Measurements from ENCODE around the gene CD109. TPM values are rescaled to one million over a fixed set of nuclear protein-coding genes. Genes with fewer than 3 reads are reported as not detected.
A peak's percentile ranks its signal among the peaks of the same experiment; 100 is the strongest.

The CD109 gene
- total RNA-seq, 4 donors from 2014 or later, result 1.4 to 3.2 (median 2.2) TPM

DNA sequence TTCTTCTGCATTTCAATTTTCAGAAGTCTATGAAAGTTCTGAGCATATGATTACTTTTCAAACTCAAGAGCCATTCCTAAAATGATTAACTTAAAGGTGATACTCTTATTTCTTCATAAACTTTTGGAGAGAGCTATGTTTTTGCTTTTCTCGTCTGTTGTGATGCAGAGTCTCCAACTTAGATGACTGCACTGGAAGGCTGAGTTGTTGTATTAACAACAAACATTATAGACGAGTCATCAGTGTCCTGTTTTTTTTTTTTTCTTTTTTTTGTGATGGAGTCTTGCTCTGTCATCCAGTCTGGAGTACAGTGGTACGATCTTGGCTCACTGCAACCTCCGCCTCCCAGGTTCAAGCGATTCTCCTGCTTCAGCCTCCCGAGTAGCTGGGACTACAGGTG is 101.9 kb downstream of the CD109 start:
- H3K36me3 ChIP-seq, result no peaks in the 10 kb centered on the region

GRCh38 chr6:73798592-73798991 is 102.6 kb downstream of the CD109 start:
- peak in 1 of 3 donors; percentile 49 for DNase-seq

More for the DNA sequence above, 101.9 kb downstream of the CD109 start:
- H3K27ac ChIP-seq, result no peak overlapping the region
- no peak overlapping the region for H3K4me3 ChIP-seq
- H3K27me3 ChIP-seq, result no peaks in the 10 kb centered on the region
- TF ChIP-seq, protein P1, sequence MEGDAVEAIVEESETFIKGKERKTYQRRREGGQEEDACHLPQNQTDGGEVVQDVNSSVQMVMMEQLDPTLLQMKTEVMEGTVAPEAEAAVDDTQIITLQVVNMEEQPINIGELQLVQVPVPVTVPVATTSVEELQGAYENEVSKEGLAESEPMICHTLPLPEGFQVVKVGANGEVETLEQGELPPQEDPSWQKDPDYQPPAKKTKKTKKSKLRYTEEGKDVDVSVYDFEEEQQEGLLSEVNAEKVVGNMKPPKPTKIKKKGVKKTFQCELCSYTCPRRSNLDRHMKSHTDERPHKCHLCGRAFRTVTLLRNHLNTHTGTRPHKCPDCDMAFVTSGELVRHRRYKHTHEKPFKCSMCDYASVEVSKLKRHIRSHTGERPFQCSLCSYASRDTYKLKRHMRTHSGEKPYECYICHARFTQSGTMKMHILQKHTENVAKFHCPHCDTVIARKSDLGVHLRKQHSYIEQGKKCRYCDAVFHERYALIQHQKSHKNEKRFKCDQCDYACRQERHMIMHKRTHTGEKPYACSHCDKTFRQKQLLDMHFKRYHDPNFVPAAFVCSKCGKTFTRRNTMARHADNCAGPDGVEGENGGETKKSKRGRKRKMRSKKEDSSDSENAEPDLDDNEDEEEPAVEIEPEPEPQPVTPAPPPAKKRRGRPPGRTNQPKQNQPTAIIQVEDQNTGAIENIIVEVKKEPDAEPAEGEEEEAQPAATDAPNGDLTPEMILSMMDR (IDR thresholded peaks at IDR 0.05), result no peak
- no peak for TF ChIP-seq POLR2A (IDR thresholded peaks at IDR 0.05)
- DNase-seq, result no peak
- H3K9me3 ChIP-seq, result no peaks in the 10 kb centered on the region
- no peaks in the 10 kb centered on the region for H3K4me1 ChIP-seq

DNA sequence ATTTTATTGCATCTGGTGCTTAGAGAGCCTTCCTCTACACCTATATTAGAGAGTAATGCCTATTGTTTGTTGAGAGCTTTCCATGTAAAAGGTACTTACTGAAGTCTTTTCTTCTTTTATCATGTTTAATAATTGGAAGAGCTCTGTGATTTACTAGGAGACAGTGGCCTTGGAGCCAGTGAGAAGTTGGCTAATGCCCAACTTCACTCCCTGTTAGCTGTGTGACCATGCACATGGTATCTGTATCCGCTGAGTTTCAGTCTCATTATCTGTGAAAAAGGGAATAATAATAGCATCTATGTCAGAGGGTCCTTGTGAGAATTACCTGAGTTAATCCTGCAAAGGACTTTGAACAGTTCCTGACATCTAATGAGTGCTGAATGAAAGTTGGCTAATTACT is 105.0 kb downstream of the CD109 start:
- Histone ChIP-seq H3K4me1 (no peaks in the 10 kb centered on the region), H3K4me3 (no peak overlapping the region), H3K9me3 (no peaks in the 10 kb centered on the region), H3K27me3 (no peaks in the 10 kb centered on the region), H3K27ac (no peak overlapping the region), H3K36me3 (no peaks in the 10 kb centered on the region)
- TF ChIP-seq, protein P1 (IDR thresholded peaks at IDR 0.05), result no peak
- TF ChIP-seq POLR2A (IDR thresholded peaks at IDR 0.05), result no peak
- no peak for DNase-seq

More at GRCh38 chr6:73798592-73798991, 102.6 kb downstream of the CD109 start:
- Histone ChIP-seq H3K27ac (peak overlapping the region in 1 of 4 donors; percentile 58), H3K4me3 (no peak overlapping the region), H3K4me1 (no peaks in the 10 kb centered on the region), H3K27me3 (no peaks in the 10 kb centered on the region), H3K36me3 (no peaks in the 10 kb centered on the region), H3K9me3 (no peaks in the 10 kb centered on the region)
- no peak for TF ChIP-seq POLR2A (IDR thresholded peaks at IDR 0.05)
- TF ChIP-seq, protein P1 (IDR thresholded peaks at IDR 0.05), result peak in 4 of 6 experiments; percentile 9 to 35 (median 24)

DNA sequence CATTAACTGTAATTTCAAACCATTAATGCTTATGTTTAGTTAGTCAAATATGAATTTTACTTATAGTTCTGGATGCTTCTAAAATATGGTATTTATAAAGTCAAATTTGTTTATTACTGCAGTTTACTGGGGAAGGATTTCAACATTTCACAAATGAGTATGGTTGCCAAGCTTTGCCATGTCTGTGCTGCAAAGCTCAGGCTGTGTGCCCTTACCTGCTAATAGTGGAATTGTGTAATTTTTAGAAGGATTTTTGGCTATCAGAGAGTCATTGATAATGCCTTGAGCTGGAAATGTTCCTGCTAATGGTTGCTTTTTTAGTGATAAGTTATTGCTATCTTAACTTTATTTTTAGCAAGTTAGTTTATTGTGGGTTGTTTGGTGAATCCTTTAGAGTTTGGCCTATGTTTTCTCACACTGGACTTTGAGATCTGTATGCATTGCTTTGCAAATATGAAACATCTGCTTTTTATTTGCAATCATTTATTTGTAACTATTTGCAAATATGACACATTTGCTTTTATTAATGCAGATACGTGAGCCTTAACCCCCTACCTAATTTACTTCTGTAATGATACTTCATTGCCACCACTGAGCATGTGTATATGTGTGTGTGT is 105.8 kb downstream of the CD109 start:
- H3K27ac ChIP-seq, result no peak overlapping the region

DNA sequence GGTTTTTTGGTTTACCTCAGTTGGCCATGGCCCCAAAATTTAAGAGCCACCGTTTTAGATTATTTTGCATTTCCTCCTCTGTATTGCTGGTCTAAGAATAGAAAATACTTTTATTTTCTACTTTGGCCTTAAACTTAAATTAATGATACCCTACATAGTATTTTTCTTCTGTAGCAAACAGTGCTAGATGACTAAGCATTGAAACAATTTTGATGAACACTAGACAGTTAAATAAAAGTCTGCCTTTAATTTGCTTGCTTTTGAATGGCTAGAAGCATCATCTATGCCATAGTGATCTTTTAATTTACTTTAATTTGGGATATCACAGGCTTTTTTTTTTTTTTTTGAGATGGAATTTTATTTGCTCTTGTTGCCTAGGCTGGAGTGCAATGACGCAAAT is 106.4 kb downstream of the CD109 start:
- DNase-seq, result no peak
- Histone ChIP-seq H3K36me3 (no peaks in the 10 kb centered on the region), H3K27me3 (no peaks in the 10 kb centered on the region), H3K4me1 (no peaks in the 10 kb centered on the region), H3K4me3 (no peak overlapping the region), H3K9me3 (no peaks in the 10 kb centered on the region), H3K27ac (no peak overlapping the region)
- TF ChIP-seq, protein P1 (IDR thresholded peaks at IDR 0.05), result no peak
- no peak for TF ChIP-seq POLR2A (IDR thresholded peaks at IDR 0.05)

More for the DNA sequence above, 105.8 kb downstream of the CD109 start:
- H3K36me3 ChIP-seq, result no peaks in the 10 kb centered on the region
- no peaks in the 10 kb centered on the region for H3K27me3 ChIP-seq
- no peak overlapping the region for H3K4me3 ChIP-seq
- no peaks in the 10 kb centered on the region for H3K4me1 ChIP-seq
- TF ChIP-seq, protein P1 (IDR thresholded peaks at IDR 0.05), result no peak
- no peak for TF ChIP-seq POLR2A (IDR thresholded peaks at IDR 0.05)
- DNase-seq, result no peak
- no peaks in the 10 kb centered on the region for H3K9me3 ChIP-seq
